ENCODE results near the gene BFSP1.

The BFSP1 gene

DNA sequence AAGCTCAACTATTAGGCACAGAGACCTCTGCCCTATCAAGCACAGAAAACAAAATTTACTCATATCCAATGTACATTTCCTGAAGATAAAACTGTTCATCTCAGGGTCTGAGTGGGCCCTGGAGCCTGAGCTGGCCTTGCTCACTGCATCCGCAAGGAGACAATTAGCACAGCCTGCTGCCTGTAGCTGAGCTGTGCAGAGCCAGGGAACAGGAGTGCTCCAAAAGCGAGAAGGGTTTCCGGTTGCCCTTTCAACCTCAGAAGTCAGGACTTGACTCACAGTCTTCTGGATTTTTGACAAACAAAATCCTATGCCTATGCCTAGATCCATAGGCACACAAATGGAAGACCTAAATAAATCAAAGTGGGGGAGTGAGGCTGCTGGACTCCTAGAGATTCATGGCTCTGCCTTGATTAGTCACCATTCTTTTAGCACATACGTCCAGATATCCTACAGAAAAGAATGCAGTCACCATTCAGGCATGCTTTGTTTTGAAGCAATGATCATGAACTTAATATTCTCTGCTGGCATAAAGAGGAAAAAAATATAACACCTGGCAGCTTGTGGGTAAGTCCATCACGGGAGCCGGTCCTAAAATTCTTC lies 73.5 kb downstream of the BFSP1 start:
- DNase-seq = no peak

GRCh38 chr20:17457079-17457478 lies 74.1 kb downstream of the BFSP1 start:
- no peak for DNase-seq

- DNase-seq = no peak
Measured at GRCh38 chr20:17456279-17456678, 74.9 kb downstream of the BFSP1 start.

DNA sequence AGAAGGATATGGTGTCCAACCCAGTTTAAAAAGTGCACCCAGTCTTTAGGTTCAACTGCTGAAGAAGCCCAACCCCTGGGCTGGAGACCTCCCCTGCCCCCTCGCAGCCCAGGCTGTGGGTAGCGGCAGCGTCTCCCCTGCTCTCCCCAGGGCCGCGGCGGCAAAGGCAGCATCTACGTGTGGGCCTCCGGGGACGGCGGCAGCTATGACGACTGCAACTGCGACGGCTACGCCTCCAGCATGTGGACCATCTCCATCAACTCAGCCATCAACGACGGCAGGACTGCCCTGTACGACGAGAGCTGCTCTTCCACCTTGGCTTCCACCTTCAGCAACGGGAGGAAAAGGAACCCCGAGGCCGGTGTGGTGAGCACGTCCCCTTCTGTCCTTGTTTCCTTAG lies 77.6 kb downstream of the BFSP1 start:
- no peak for DNase-seq

DNA sequence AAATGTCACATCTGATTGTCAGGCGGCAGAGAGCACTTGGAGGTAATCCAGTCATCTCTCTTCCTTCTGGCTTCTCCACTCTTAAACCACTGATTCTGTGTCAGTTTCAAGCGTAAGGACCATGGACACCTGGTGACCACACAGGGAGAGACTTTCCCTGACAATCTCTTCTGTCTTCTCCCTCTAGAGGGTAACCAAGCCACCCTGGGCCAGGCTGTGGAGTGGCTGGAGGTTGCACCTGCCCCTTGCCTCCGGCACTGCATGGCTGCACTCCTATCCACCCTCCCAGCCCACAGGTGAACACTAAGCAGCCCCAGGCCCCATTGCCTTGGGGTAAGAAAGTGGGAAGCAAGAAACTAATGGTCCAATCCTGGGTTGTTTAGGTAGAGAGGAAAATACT lies 78.7 kb downstream of the BFSP1 start:
- DNase-seq = no peak

DNA sequence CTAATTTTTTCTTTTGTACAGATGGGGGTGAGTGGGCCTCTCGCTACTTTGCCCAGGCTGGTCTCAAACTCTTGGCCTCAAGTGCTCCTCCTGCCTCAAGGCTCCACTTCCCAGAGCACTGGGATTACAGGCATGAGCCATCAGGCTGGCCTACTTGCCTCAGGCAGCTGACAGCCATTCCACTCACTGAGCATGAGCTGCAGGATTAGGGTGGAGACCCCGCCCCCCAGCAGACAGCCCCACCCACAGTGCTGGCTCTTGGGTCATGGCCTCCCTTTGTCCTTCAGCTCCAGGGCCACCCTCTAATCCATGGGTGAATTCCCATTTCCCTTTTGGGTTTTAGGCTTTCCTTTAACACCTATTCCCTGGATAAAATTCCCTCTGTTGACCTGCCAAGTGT lies 82.1 kb downstream of the BFSP1 start:
- no peak for DNase-seq

DNA sequence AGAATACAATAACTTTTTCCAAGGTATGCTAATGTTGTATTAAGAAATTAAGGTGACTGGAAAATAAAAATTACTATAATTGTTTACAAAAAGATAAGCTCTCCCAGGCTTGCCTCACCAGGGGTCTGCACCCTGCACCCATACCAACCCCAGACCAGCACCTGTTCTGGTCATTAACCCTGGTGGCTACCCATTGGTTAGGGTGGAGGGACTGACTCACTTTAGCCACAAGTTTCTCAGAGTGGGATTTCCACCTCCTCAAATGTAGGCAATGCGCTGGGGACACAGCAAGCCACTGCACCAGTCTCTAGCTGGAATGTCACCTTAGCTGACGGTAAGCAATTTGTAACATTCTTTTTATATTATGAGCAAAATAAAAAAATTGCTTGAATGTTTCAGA lies 83.1 kb downstream of the BFSP1 start:
- DNase-seq = no peak

GRCh38 chr20:17446171-17446570 lies 85.0 kb downstream of the BFSP1 start:
- DNase-seq = no peak

GRCh38 chr20:17445543-17445942 lies 85.6 kb downstream of the BFSP1 start:
- DNase-seq = no peak

DNA sequence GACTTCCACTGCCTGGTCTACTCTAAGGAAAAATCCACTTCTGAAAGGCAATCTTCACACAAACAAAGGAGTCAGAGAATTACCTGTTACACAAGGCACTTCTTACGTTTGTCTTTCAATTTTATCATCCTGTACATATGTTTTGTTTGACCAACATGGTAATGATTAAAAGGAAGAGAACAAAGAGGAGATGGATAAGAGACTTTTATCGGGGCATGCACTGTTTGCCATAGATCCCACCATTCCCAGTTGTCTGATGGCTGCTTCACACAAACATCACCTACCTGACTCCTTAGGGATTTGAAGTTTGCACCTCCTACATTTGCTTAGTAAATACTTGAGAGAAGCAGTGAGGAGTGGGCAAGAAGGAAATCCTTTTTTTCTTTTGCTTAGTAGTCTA lies 87.1 kb downstream of the BFSP1 start:
- DNase-seq = no peak
